Nephron (organoid): ENCODE data around the gene UBR1.
A peak's percentile ranks its signal among the peaks of the same experiment; 100 is the strongest.

Source experiments
- H3K27ac Mint-ChIP-seq, 3 experiments: 2 replicates each; pipeline ENCODE4 v1.8.0; 2020; ENCODE audit warnings: mixed read lengths in 3 of 3, mild to moderate bottlenecking in 2 of 3, moderate library complexity in 1 of 3
- H3K27me3 Mint-ChIP-seq: 2 replicates; pipeline ENCODE4 v1.8.0; 2021; ENCODE audit warnings: low read depth, mild to moderate bottlenecking, moderate library complexity, mixed read lengths
- H3K36me3 Mint-ChIP-seq: 2 replicates; pipeline ENCODE4 v1.8.0; 2020; ENCODE audit warnings: low read depth, mixed read lengths
- H3K4me1 Mint-ChIP-seq: 2 replicates; pipeline ENCODE4 v1.8.0; 2020; ENCODE audit warnings: mixed read lengths
- H3K4me3 Mint-ChIP-seq, 3 experiments: 2 replicates each; pipeline ENCODE4 v1.8.0; 2020; ENCODE audit warnings: mild to moderate bottlenecking in 3 of 3, mixed read lengths in 3 of 3, moderate library complexity in 2 of 3
- H3K9me3 Mint-ChIP-seq: 2 replicates; pipeline ENCODE4 v1.8.0; 2020; ENCODE audit warnings: mixed read lengths
- CTCF ChIP-seq, 3 experiments: fragments of 200-600 bp; sonication (generic); IDR thresholded peaks; one replicate each; pipeline ENCODE4 v1.5.0; 2021; ENCODE audit warnings: antibody characterized with exemption in 3 of 3; ENCODE audit not compliant: unreplicated experiment in 3 of 3

UBR1 gene

GRCh38 chr15:43144512-43144911 lies 38.7 kb upstream of the UBR1 start:
- Mint-ChIP-seq H3K4me1 (no peaks in the 10 kb centered on the region), H3K27me3 (no peaks in the 10 kb centered on the region), H3K36me3 (peaks cover 25% of the 10 kb centered on the region), H3K4me3 (no peak overlapping the region), H3K27ac (no peak overlapping the region), H3K9me3 (no peaks in the 10 kb centered on the region)
- no peak for TF ChIP-seq CTCF (IDR thresholded peaks at IDR 0.05; ENCODE audit: unreplicated experiment in 3 of 3)

- Mint-ChIP-seq H3K9me3 (no peaks in the 10 kb centered on the region), H3K27me3 (no peaks in the 10 kb centered on the region), H3K36me3 (peaks cover 28% of the 10 kb centered on the region), H3K27ac (no peak overlapping the region), H3K4me3 (no peak overlapping the region), H3K4me1 (no peaks in the 10 kb centered on the region)
- no peak for TF ChIP-seq CTCF (IDR thresholded peaks at IDR 0.05; ENCODE audit: unreplicated experiment in 3 of 3)
Measured at GRCh38 chr15:43143203-43143941, 37.5 kb upstream of the UBR1 start.

- Mint-ChIP-seq H3K27me3 (peaks cover 22% of the 10 kb centered on the region), H3K9me3 (no peaks in the 10 kb centered on the region), H3K4me1 (peaks cover 20% of the 10 kb centered on the region), H3K4me3 (no peak overlapping the region), H3K36me3 (peaks cover 23% of the 10 kb centered on the region), H3K27ac (no peak overlapping the region)
- no peak for TF ChIP-seq CTCF (IDR thresholded peaks at IDR 0.05; ENCODE audit: unreplicated experiment in 3 of 3)
Measured at GRCh38 chr15:43135351-43135750, 29.5 kb upstream of the UBR1 start.

- Mint-ChIP-seq H3K36me3 (peaks cover 14% of the 10 kb centered on the region), H3K4me3 (peak overlapping the region; percentile 87 to 94 (median 94)), H3K9me3 (peaks cover 9% of the 10 kb centered on the region), H3K4me1 (peaks cover 20% of the 10 kb centered on the region), H3K27ac (peak overlapping the region; percentile 49 to 85 (median 50)), H3K27me3 (peaks cover 27% of the 10 kb centered on the region)
- TF ChIP-seq CTCF (IDR thresholded peaks at IDR 0.05; ENCODE audit: unreplicated experiment in 3 of 3): no peak
Measured at GRCh38 chr15:43134157-43134635, 28.4 kb upstream of the UBR1 start.

GRCh38 chr15:43133430-43134156 lies 27.8 kb upstream of the UBR1 start, which contains the start of gene TMEM62:
Gene TMEM62 (plus strand): TSS chr15:43133586. CDS start chr15:43133803, 217 bp downstream.
- Mint-ChIP-seq H3K36me3 (peaks cover 10% of the 10 kb centered on the region), H3K27me3 (peaks cover 30% of the 10 kb centered on the region), H3K9me3 (peaks cover 13% of the 10 kb centered on the region)

More at GRCh38 chr15:43133430-43134156, 27.8 kb upstream of the UBR1 start, which contains the start of gene TMEM62:
- peaks cover 20% of the 10 kb centered on the region for H3K4me1 Mint-ChIP-seq
- H3K27ac Mint-ChIP-seq: peak within 1 kb of the TSS; percentile 62 to 91 (median 86)
- H3K4me3 Mint-ChIP-seq: peak within 1 kb of the TSS; percentile 87 to 97 (median 94)
- no peak for TF ChIP-seq CTCF (IDR thresholded peaks at IDR 0.05; ENCODE audit: unreplicated experiment in 3 of 3)
